Tibial nerve (tissue), 4 donors: ENCODE data around the gene PUS10.

Experiments
- CTCF ChIP-seq, 5 experiments: fragments of 200-600 bp in 3 of 5; fragments of 450-650 bp in 2 of 5; sonication (generic) in 3 of 5; IDR thresholded peaks; one replicate each; pipeline ENCODE4 v1.5.1; 2016 to 2019; ENCODE audit warnings: antibody characterized with exemption in 5 of 5, mild to moderate bottlenecking in 3 of 5, moderate library complexity in 2 of 5
- EP300 ChIP-seq, 2 donors: sonication (generic); formaldehyde crosslinking; IDR thresholded peaks; one replicate each; pipeline ENCODE4 v1.6.1; 2017; ENCODE audit warnings: antibody characterized with exemption in 2 of 2, mild to moderate bottlenecking in 1 of 2

- TF ChIP-seq CTCF (IDR thresholded peaks at IDR 0.05) (no peak), EP300 (IDR thresholded peaks at IDR 0.05) (no peak)
Measured at GRCh38 chr2:60984720-60985119, 33.3 kb downstream of the PUS10 start.
